LHCN-M2 (cell line): ENCODE data around the gene SLC26A1. TPM values are rescaled to one million over a fixed set of nuclear protein-coding genes. Genes with fewer than 3 reads are reported as not detected.

Experiments used
- total RNA-seq: library from RNA; depleted of rRNA; stranded (reverse); fragments of >200 nt; gene quantifications from 2 replicates; pipeline ENCODE4 v1.2.3, GENCODE V29; 2014; rRNA removed

SLC26A1 gene
- total RNA-seq, 1 experiment from 2014 or later, result not detected

Other genes starting within 250 kb of the SLC26A1 start
- not detected in 2 replicates for gene CPLX1, start 167.3 kb downstream of the SLC26A1 start, total RNA-seq
- gene GAK, start 61.1 kb downstream of the SLC26A1 start, total RNA-seq, result 92.8 and 126 TPM in 2 replicates
- gene TMEM175, start 60.9 kb downstream of the SLC26A1 start, total RNA-seq, result 27.6 and 30.1 TPM in 2 replicates
- gene DGKQ, start 19.8 kb downstream of the SLC26A1 start, total RNA-seq, result 15.8 and 20.6 TPM in 2 replicates
- 15.8 and 16.8 TPM in 2 replicates for gene IDUA, start 6.4 kb downstream of the SLC26A1 start, total RNA-seq
- 16.4 and 17.8 TPM in 2 replicates for gene FGFRL1, start 18.2 kb upstream of the SLC26A1 start, total RNA-seq
- not detected in 2 replicates for gene RNF212, start 120.2 kb upstream of the SLC26A1 start, total RNA-seq
- 0.58 and 1.1 TPM in 2 replicates for gene SPON2, start 179.2 kb upstream of the SLC26A1 start, total RNA-seq